Stimulated activated CD4-positive, alpha-beta T cell treated with anti-CD3 and anti-CD28 coated beads, TNF-alpha, amount 100 ng/mL, for 1 hour (primary cell): ENCODE measurements around the gene TBC1D32.
"Not testable (repeated sequence)": the region's sequence is repeated elsewhere in the genome, so short reads cannot be mapped to it uniquely, and the experiment has no call there.

Source experiments
- DNase-seq, 3 donors: peaks; one replicate each; pipeline ENCODE4 v3.0.0-alpha.2; 2020; ENCODE audit warnings: low read depth in 3 of 3, low spot score in 1 of 3

Gene TBC1D32

DNA sequence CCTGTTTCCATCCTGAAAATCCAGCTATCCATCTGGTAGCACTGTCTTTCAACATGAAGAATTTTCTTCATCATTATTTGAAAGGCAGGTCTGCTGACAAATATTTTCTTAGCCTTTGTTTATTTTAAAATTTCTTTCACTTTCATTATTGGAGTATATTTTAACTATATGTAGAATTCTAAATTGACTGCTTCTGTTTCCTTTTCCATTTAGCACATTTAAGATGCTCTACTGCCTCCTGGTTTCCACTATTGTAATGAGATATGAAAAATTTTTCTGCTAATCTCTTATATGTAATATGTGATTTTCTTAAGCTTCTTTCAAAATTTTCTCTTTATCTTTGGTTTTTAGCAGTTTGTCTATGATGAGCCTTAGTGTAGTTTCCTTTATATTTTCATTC is 97.3 kb downstream of the TBC1D32 start:
- no peak for DNase-seq

- no peak for DNase-seq
These were observed 98.9 kb downstream of the TBC1D32 start for GRCh38 chr6:121235386-121235785.

GRCh38 chr6:121223930-121224329 is 110.3 kb downstream of the TBC1D32 start:
- no peak for DNase-seq

GRCh38 chr6:121223212-121223611 is 111.1 kb downstream of the TBC1D32 start:
- no peak for DNase-seq

DNA sequence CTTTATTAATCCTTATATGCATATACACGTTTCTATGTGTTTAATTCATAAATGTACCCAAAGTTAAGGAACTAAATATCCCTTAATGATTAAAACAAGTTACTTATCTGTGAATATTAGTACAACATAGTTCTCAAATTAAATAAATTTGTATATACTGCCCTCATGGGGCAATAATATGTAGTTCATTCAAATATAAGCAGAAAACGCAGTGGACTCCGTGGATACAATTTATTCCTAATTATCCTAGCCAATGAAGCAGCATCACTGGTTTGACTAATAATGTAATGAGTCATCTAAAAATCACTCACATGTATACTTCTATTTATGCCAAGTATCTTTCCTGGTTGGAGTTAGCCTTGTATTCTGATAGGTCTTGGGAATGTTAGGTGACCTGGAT is 111.6 kb downstream of the TBC1D32 start:
- no peak for DNase-seq

DNA sequence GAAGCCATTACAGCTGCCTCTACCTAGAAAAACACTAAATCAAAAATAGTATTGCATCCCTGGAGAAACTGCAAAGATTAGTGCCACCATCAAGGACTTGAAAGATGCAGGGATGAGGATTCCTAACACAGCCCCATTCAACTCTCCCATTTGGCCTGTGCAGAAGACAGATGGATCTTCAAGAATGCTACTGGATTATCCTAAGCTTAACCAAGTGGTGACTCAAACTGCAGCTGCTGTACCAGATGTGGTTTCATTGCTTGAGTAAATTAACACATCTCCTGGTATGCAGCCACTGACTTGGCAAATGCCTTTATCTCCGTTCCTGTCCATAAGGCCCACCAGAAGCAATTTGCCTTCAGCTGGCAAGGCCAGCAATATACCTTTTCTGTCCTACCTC is 117.4 kb downstream of the TBC1D32 start:
- no peak for DNase-seq

GRCh38 chr6:121213341-121213740 is 120.9 kb downstream of the TBC1D32 start:
- not testable (repeated sequence) for DNase-seq

GRCh38 chr6:121210943-121211342 is 123.3 kb downstream of the TBC1D32 start:
- no peak for DNase-seq

- no peak for DNase-seq
These were observed 128.7 kb downstream of the TBC1D32 start for GRCh38 chr6:121205569-121205968.

GRCh38 chr6:121201105-121201504 is 133.2 kb downstream of the TBC1D32 start:
- DNase-seq: no peak

DNA sequence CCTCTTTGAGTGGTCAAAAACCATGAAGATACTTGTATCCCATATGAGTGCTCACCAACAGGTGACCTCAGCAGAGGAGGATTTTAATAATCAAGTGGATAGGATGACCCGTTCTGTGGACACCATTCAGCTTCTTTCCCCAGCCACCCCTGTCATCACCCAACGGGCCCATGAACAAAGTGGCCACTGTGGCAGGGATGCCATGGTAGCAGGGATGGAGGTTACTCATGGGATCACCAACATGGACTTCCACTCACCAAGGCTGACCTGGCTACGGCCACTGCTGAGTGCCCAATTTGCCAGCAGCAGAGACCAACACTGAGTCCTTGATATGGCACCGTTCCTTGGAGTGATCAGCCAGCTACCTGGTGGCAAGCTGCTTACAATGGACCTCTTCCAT is 138.2 kb downstream of the TBC1D32 start:
- not testable (repeated sequence) for DNase-seq

GRCh38 chr6:121190122-121190521 is 144.2 kb downstream of the TBC1D32 start:
- no peak for DNase-seq

DNA sequence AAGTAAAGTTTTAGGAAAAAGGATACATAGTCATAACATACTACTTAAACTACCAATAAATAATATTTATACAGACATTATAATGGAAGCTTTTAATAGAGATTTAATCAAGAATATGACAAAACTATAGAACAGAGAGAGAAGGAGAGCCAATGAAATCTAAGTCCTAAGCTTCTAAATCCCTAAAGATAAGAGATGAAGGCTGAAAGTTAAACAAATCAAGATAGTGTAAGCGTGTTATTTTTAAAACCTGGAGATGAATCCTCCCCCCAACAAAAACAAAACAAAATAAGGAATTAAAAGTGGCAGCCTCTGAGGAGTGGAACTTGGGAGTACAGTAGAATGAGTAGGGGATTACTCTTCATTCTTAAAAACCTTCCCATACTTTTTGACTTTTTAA is 145.9 kb downstream of the TBC1D32 start:
- no peak for DNase-seq

DNA sequence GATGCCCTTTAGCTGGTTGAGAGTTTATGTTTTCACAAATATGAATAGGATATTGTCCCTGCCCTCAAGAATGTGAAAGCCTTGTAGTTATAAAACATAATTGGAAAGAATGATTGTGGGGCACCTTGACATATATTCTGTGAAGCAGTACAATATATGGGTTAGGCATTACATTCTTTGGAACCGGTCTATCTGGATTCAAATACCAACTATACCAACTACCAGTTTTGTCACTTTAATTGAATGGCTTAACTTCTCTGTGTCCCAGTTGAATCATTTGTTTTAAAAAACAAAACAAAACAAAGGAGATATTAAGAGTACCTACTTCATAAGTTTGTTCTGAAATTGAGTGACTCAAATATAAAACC is 146.5 kb downstream of the TBC1D32 start:
- DNase-seq: no peak

- DNase-seq: no peak
These were observed 147.0 kb downstream of the TBC1D32 start for GRCh38 chr6:121187200-121187832.

- no peak for DNase-seq
These were observed 150.5 kb downstream of the TBC1D32 start for GRCh38 chr6:121183742-121184141.

- DNase-seq: no peak
These were observed 158.5 kb downstream of the TBC1D32 start for GRCh38 chr6:121175827-121176226.

- not testable (repeated sequence) for DNase-seq
These were observed 161.8 kb downstream of the TBC1D32 start for GRCh38 chr6:121172451-121172850.

GRCh38 chr6:121171879-121172278 is 162.4 kb downstream of the TBC1D32 start:
- no peak for DNase-seq

DNA sequence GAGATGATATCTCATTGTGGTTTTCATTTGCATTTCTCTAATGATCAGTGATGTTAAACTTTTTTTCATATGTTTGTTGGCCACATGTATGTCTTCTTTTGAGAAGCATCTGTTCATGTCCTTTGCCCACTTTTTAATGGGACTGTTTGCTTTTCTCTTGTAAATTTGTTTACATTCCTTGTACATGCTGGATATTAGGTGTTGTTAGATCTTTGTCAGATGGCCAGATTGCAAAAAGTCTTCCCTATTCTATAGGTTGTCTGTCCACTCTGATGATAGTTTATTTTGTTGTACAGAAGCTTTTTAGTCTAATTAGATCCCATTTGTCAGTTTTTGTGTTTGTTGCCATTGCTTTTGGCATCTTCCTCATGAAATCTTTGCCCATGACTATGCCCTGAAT is 172.4 kb downstream of the TBC1D32 start:
- DNase-seq: no peak

GRCh38 chr6:121160276-121160675 is 174.0 kb downstream of the TBC1D32 start:
- DNase-seq: no peak

DNA sequence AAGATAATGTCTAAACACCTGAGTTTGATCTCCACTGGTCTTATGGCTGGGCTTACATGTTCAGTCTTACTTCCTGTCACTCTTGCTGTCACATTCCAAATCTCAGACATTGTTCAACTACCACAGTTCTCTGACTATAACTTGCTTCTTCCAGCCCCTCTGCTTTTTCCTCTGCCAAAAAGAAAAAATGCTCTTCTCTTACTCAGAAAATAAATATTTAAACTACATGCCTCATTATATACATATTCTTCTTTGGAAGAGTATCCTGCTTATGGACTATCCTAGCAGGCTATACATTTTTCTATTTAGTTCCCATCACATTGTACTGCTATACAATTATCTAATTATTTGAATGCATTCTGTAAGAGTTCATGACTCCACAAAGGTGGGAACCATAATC is 175.4 kb downstream of the TBC1D32 start:
- no peak for DNase-seq

DNA sequence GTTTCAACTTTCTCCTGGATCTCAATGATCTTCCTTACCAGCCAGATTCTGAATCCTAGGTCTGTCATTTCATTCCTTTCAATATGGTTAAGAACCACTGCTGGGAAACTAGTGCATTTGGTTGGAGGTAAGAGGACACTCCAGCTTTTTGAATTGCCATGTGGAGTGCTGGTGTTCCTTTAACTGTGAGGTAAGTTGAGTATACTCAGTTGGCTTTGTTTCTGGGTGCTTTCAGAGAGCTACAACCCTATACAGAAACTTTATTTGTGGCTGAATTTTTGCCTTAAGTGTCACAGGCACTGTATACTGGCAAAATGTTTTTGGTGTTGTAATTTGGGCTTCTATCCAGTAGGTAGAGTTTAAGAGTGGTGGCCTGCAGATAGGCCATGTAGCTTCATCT is 175.8 kb downstream of the TBC1D32 start:
- no peak for DNase-seq

- DNase-seq: no peak
These were observed 176.4 kb downstream of the TBC1D32 start for GRCh38 chr6:121157906-121158305.
